Erythroblast (primary cell): ENCODE measurements around the gene CHSY1.

Experiments used
- GATA1 ChIP-seq: IDR thresholded peaks from 2 replicates; pipeline ENCODE4 v1.6.1; 2011; ENCODE audit warnings: low read depth, mild to moderate bottlenecking, control low read depth, low read length, moderate library complexity
- POLR2A ChIP-seq: IDR thresholded peaks from 2 replicates; pipeline ENCODE4 v1.6.1; 2011; ENCODE audit warnings: mild to moderate bottlenecking, low read length

DNA sequence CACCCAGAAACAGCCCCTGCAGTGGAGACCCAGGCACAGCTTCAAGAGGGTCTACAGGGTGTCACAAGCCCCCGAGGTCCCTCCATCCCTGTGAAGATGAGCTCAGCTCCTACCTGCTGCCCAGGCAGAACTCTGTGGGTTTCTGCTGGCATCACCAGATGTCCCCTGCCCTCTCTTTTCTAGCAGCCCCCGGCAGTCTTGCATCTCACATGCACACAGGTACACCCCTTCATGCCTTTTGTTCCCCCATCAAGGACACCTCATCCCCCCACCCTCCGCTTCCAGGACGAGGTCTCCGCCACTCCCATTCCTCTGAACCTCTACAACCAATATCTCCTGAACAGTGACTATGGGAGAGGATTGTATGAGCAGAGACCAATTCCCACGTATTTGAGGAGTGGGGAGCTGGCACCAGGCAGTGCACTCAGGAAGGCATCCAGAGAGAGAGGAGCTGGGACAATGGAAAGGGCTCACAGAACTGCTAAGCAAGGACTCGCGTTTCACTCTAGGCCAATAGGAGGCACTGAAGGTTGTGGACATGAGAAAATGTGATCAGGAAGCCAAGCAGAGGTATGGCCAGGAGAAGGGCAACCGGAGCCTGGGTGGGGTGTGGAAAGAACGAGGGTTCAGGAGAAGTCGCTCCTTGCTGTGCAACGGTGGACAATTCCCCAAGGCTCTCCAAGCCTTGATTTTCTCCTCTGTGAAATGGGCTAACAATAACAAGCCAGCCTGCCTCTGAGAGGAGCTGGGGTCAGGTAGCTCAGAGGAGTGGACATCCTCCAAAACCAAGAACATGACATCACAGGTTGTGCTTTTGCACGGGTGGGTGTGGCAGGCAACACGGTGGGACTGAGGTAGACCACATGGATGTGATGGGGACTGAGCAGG, 115.2 kb downstream of the CHSY1 start:
- TF ChIP-seq POLR2A (no peak), GATA1 (no peak)
